Colonic mucosa (tissue), 4 donors: Measurements from ENCODE around the gene PRELID3B. TPM values are rescaled to one million over a fixed set of nuclear protein-coding genes. Genes with fewer than 3 reads are reported as not detected.
A peak's percentile ranks its signal among the peaks of the same experiment; 100 is the strongest.

Source experiments
- DNase-seq: peaks from one replicate; pipeline ENCODE4 v3.0.0-alpha.2; 2020
- H3K27ac ChIP-seq: fragments of 200-600 bp; one replicate; pipeline ENCODE4 v1.8.0; 2021
- H3K27me3 ChIP-seq: fragments of 200-600 bp; one replicate; pipeline ENCODE4 v1.8.0; 2021
- H3K36me3 ChIP-seq: fragments of 200-600 bp; one replicate; pipeline ENCODE4 v1.8.0; 2021
- H3K4me1 ChIP-seq: fragments of 200-600 bp; one replicate; pipeline ENCODE4 v1.8.0; 2021; ENCODE audit warnings: mild to moderate bottlenecking
- H3K4me3 ChIP-seq: fragments of 200-600 bp; one replicate; pipeline ENCODE4 v1.8.0; 2021
- H3K9ac ChIP-seq, 2 donors: one replicate each; pipeline ENCODE4 v1.7.0; 2013; ENCODE audit warnings: control low read depth in 2 of 2, low read depth in 2 of 2, low read length in 2 of 2
- H3K9me3 ChIP-seq: fragments of 200-600 bp; one replicate; pipeline ENCODE4 v1.8.0; 2021
- intact Hi-C: fragments of 100-400 bp; cut with DNase I; formaldehyde crosslinking; loops from one replicate; pipeline ENCODE4 v1.14.1; 2022
- total RNA-seq, 2 donors: library from RNA; stranded (reverse); fragmentation: NEBNext Ultra II Directional in 1 of 2; extraction: Animal tissue kit (Norgen Biotek cat#: 25700) in 1 of 2; gene quantifications; one replicate each; pipeline ENCODE4 v1.2.1, GENCODE V29; 2021
- TF ChIP-seq, protein P1 (sequence below): fragments of 200-600 bp; IDR thresholded peaks from one replicate; pipeline ENCODE4 v1.8.0; 2022; ENCODE audit warnings: antibody characterized with exemption, mild to moderate bottlenecking
- donor health status: healthy.
- donor health status: DM: no; HTN: no; CAD: no.
- donor health status: DM: no; HTN: no; CAD: no.

The PRELID3B gene
- total RNA-seq, 2 donors from 2014 or later, result 138 to 141 TPM

DNA sequence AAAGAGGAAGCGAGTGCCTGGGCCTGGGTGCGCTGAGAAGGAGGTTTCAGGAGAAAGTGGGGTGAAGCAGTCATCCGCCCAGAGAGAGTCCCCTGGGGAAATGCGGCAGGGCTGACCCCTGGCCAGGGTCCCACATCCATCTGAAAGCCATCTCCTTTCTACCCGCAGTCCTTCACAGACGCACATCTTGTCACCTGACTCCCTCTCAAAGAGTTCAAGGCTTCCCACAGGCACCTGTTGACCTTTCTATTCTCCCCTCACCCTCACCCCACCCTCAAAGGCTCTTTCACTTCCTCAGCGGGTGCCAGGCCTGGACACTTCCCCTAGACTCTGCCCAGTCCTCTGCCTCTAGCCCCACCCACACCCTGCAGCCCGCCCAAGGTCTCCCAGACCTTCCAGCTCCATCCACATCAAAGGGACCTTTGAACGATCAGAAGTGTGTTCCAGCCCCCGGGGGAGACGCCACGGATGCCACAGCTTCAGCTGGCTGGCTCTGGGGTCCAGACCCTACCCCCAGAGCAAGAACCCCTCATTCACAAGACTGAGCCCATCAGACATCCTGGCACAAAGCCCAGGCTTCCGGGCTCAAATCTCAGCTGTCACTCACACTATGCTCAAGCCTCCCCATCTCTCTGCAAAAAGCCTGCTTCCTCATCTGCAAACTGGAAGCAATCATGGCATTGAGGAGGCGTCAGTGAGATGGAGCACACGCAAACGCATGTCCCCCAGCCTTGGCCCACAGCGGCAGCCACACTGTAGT is 37.6 kb downstream of the PRELID3B start:
- intact Hi-C loops, result no loop called here
- TF ChIP-seq, protein P1, sequence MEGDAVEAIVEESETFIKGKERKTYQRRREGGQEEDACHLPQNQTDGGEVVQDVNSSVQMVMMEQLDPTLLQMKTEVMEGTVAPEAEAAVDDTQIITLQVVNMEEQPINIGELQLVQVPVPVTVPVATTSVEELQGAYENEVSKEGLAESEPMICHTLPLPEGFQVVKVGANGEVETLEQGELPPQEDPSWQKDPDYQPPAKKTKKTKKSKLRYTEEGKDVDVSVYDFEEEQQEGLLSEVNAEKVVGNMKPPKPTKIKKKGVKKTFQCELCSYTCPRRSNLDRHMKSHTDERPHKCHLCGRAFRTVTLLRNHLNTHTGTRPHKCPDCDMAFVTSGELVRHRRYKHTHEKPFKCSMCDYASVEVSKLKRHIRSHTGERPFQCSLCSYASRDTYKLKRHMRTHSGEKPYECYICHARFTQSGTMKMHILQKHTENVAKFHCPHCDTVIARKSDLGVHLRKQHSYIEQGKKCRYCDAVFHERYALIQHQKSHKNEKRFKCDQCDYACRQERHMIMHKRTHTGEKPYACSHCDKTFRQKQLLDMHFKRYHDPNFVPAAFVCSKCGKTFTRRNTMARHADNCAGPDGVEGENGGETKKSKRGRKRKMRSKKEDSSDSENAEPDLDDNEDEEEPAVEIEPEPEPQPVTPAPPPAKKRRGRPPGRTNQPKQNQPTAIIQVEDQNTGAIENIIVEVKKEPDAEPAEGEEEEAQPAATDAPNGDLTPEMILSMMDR, result no peak
- peak overlapping the region; percentile 80 to 95 for H3K9ac ChIP-seq
- H3K4me3 ChIP-seq, result peak overlapping the region; percentile 89
- H3K27ac ChIP-seq, result peak overlapping the region; percentile 81
- H3K36me3 ChIP-seq, result no peaks in the 10 kb centered on the region
- no peaks in the 10 kb centered on the region for H3K9me3 ChIP-seq
- H3K27me3 ChIP-seq, result no peaks in the 10 kb centered on the region
- DNase-seq, result peak; percentile 90
- H3K4me1 ChIP-seq, result peaks cover 14% of the 10 kb centered on the region

- no peaks in the 10 kb centered on the region for H3K36me3 ChIP-seq
- no peak overlapping the region for H3K4me3 ChIP-seq
- no peak for DNase-seq
- intact Hi-C loops, result no loop called here
- no peaks in the 10 kb centered on the region for H3K27me3 ChIP-seq
- TF ChIP-seq, protein P1, result no peak
- peak overlapping the region; percentile 81 for H3K27ac ChIP-seq
- peaks cover 14% of the 10 kb centered on the region for H3K4me1 ChIP-seq
- peak overlapping the region; percentile 36 to 95 for H3K9ac ChIP-seq
- no peaks in the 10 kb centered on the region for H3K9me3 ChIP-seq
These were observed 38.2 kb downstream of the PRELID3B start for GRCh38 chr20:59004493-59004762.

DNA sequence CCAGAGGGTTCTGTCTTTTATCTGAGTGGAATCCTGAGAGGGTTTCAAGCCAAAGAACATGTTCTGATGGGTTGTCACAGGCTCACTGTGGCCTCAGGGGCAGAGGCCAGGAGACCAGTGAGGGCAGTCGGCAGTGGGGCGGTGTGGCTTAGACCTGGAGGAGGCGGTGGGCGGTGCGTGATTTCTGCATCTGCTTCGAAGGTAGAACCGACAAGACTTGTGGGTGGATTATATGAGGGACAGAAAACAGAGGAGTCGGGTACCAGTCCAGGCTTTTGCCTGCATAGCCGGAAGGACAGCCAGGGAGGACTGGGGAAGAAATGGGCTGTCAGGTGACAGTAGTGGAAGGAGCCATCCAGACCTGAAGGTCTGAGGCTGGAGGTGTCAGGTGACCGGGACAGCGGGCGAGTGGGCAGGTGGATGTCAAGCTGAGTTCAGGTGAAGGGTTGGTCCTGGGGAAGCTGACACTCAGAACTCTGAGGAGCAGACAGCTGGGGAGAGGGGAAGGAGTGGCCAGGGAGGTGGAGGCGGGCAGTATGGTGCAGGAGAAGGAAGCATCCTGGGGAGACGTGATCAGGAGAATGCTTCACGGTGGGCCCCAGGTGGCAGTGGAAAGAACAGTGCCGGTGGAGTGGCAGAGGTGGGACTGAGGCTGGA is 38.6 kb downstream of the PRELID3B start:
- H3K36me3 ChIP-seq, result no peaks in the 10 kb centered on the region
- H3K4me3 ChIP-seq, result no peak overlapping the region
- H3K9me3 ChIP-seq, result no peaks in the 10 kb centered on the region
- no peaks in the 10 kb centered on the region for H3K27me3 ChIP-seq
- peaks cover 14% of the 10 kb centered on the region for H3K4me1 ChIP-seq
- TF ChIP-seq, protein P1, result no peak
- no peak overlapping the region for H3K9ac ChIP-seq
- intact Hi-C loops, result no loop called here
- H3K27ac ChIP-seq, result peak overlapping the region; percentile 81
- no peak for DNase-seq

- H3K4me3 ChIP-seq, result no peak overlapping the region
- TF ChIP-seq, protein P1, result no peak
- H3K9ac ChIP-seq, result no peak overlapping the region
- H3K4me1 ChIP-seq, result peaks cover 14% of the 10 kb centered on the region
- no peaks in the 10 kb centered on the region for H3K27me3 ChIP-seq
- H3K9me3 ChIP-seq, result no peaks in the 10 kb centered on the region
- no peaks in the 10 kb centered on the region for H3K36me3 ChIP-seq
- intact Hi-C loops, result no loop called here
- H3K27ac ChIP-seq, result no peak overlapping the region
- no peak for DNase-seq
These were observed 39.6 kb downstream of the PRELID3B start for GRCh38 chr20:59002874-59003399.

DNA sequence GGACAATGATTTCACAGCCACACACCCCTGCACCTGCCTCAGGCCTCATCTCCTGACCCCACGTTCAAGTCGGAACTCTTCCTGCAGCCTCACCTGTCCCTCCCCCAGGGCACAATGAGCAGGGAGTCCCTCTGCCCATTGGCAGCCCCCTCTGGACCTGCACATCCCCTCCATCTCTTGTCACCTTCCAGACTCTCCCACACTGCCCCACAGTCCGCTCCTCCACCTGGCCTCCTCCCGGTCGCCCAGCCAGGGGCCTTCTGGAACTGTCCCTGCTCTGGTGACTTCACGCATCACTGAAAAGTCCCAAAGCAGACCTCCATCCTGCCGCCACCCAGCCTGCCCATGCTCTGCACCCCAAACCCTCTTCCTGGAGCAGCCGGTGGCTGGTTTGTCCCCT is 40.2 kb downstream of the PRELID3B start:
- no peak for DNase-seq
- intact Hi-C loops, result no loop called here
- Histone ChIP-seq H3K4me1 (peaks cover 12% of the 10 kb centered on the region), H3K27me3 (no peaks in the 10 kb centered on the region), H3K9ac (no peak overlapping the region), H3K36me3 (no peaks in the 10 kb centered on the region), H3K27ac (no peak overlapping the region), H3K9me3 (no peaks in the 10 kb centered on the region), H3K4me3 (no peak overlapping the region)
- TF ChIP-seq, protein P1, result no peak
